Measurements from ENCODE around the gene DNM3.

DNA sequence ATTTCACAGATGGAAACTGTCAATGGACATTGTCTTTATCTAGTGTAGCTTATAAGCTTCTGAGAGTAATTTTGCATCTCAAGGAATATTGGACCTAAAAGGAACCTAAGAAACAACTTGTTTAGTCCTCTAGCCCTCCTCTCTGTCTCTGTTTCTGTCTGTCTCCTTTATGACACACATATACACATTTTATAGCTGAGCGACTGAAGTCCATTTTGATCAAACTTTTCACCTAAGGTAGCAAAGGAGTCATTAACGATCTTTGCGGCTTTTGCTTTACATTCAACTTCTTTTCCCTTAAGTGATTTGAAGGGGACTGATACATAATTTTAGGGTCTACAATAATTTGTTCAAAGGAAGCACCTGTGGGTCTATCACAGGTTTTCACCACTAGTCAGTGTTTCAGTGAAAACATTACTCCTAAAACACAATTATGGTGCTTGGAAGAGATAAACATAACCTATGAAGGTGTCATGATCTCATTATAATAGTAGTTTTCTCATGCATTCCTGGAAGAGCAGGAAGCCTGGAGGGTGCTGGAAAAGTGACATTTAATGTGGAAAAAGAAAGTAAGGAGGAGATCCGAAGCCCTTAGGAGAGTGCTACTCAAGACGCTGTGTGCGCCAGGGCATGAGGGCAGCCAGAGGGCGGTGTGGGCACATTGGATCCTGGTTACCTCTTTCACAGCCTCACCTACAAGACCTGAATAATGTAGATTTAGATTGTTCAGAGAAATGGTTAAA is 248.6 kb downstream of the DNM3 start:
- no peak for TF ChIP-seq POLR2AphosphoS5 (IDR thresholded peaks at IDR 0.05; ENCODE audit: borderline replicate concordance, low read depth, low read length)
- no peak for TF ChIP-seq EZH2 (IDR thresholded peaks at IDR 0.05)

Measured in SK-N-MC (cell line).